HG03460 (cell line): ENCODE results near the gene CYFIP1.

Experiments used
- ATAC-seq: cut with Tn5 transposase; IDR thresholded peaks from one replicate; pipeline ENCODE4 v1.9.1; 2021; ENCODE audit not compliant: unreplicated experiment

CYFIP1 gene

DNA sequence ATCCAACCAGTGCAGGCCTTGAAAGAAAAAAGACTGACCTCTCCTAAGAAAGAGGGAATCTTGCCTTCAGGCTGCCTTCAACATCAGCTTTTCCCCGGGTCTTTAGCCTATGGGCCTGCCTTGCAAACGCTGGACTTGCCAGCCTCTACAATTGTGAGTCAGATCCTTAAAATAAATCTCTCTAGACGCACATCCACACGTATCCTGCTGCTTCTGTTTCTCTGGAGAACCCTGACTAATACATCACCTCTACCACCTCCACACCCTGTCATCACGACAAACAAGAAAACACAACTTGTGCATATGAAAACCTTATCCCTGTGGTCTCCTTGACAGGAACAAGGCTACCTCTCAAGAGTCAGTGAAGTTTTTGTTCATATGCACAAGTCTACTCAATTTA, 11.8 kb downstream of the CYFIP1 start:
- ATAC-seq: no peak

- no peak for ATAC-seq
Observed at GRCh38 chr15:22967084-22967770, 12.9 kb downstream of the CYFIP1 start.

DNA sequence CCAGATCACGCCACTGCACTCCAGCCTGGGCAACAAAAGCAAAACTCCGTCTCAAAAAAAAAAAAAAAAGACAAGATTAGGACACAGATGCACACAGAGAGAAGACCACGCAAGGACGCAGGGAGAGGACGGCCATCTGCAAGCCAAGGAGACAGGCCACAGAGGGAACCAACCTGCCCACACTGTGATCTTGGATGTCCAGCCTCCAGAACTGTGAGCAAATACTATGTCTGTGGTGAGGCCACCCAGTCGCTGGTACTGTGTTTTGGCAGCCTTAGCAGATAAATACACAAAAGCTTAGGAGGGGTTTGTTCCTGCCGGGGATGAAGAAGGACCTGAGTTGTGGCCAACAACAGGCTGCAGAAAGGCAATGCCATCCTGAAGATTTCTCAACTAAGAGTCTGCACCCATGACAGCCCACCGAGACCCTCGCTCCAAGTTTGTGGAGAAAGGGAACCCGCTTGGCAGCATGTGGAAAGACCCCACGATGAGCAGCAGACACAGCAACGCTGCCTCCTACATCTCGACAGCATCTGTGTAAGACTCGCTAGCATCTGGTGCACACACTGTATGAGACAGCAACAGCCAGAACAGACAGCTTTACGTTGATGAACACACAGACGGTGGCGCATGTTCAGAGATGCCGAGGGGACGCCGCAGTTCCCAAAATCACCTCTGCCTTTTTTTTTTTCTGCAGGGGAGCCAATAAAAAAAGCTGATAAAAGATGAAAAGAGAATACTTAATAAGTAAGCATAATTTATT, 13.7 kb downstream of the CYFIP1 start:
- ATAC-seq: no peak

DNA sequence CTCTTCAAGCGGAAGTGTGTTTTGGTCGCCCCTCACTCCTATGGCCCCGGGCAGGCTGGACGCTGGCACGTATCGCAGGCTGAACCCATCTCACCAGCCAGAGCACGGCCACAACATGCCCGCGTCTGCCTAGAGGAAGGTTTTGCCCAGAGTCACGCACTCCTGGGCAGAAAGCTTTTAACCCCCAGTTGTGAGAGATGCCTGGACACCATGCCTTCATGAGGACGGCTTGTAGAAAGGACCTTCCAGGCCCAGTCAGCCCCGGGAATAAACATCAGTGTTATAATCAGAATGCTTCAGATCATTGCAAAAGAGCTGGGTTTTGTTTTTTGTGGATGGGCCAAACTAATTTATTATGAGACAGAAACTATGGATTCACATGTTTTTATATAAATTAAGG, 16.5 kb downstream of the CYFIP1 start:
- ATAC-seq: no peak

DNA sequence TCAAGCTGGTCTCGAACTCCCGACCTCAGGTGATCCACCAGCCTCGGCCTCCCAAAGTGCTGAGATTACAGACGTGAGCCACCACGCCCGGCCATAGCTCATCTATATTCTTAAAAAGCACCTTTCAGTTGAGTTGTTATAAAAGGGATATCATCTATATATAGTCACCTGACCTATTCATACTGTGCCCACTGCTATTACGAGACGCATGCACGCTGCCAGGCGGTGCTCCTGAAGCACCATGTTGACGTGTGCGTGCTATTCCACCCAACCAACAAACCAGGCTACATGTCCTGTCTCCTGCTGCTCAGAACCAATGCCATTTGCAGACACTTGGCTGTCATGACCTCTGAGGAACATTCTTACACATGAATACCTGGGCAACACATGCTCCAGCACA, 17.6 kb downstream of the CYFIP1 start:
- ATAC-seq: no peak

GRCh38 chr15:22961762-22962161, 18.4 kb downstream of the CYFIP1 start:
- no peak for ATAC-seq

DNA sequence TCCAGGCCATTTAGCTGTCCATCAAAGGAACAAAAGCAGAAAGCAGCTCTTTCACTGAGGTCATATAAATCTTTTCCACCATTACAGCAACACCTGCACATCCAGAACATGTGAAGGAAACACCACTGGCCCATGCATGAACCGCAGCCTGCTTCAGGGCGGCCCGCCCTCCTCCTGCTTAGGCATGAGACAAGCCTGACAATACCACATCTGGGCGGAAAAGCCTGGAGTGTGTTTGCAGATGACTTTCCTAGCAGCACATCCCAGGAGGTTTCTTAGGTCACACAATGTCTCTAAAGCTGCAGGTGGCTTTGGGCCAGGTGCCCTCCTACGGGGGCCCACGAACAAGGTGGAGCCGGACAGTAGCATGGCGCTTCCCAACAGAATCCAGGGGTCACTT, 19.6 kb downstream of the CYFIP1 start:
- no peak for ATAC-seq

DNA sequence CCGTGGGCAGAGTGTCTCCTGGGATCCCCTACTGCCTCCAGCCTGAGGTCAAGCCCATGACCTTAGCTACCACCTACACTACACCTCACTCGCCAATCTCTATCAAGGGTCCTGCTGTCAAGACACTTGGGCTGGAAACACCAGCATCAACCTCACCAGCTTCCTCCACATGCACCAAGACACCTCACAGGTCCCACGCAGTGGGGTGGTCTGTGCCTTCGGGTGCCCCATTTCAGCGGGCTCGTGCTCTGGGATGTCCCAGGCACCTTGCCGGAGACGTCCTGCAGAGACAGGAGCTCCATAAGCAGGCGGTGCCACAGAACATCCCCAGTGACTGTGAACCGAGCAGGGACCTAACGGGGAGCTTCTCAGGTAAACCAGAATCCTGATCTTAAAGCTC, 20.0 kb downstream of the CYFIP1 start:
- ATAC-seq: no peak

DNA sequence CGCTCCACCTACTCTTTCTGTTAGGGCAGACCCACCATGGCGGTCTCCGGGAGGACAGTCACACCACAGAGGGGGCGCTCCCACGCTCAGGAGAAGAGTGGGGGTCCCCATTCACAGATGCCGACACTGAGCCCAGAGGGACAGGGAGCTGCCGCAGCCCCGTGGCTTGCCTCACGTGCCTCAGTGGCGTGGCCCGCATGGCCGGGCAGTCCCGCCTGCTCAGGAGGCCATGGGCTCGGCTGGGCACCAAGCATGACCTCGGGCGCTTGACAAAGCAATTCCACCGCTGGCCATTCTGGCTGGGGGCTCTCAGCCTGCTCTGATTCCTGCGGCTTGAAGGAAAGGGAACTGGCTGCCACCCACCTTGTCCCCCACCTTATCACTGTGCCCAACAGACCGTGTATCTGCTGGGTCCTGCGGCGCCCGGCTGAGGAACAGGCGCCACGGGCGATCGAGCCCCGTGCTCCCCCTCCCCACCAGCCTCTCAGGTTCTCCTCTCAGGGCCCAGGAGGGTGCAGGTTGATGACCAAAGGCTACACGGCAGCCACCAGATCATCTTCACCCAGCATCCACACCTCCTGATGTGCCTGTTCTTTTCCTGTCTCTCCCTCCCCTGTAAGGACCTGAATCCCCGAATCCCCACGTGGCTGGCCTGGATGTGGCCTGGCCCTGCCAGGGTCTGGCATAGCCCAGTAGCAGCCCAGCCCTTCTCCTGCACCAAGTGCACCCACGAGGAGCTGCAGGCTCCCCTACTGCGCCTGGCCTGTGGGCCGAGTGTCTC, 20.7 kb downstream of the CYFIP1 start:
- ATAC-seq: no peak

DNA sequence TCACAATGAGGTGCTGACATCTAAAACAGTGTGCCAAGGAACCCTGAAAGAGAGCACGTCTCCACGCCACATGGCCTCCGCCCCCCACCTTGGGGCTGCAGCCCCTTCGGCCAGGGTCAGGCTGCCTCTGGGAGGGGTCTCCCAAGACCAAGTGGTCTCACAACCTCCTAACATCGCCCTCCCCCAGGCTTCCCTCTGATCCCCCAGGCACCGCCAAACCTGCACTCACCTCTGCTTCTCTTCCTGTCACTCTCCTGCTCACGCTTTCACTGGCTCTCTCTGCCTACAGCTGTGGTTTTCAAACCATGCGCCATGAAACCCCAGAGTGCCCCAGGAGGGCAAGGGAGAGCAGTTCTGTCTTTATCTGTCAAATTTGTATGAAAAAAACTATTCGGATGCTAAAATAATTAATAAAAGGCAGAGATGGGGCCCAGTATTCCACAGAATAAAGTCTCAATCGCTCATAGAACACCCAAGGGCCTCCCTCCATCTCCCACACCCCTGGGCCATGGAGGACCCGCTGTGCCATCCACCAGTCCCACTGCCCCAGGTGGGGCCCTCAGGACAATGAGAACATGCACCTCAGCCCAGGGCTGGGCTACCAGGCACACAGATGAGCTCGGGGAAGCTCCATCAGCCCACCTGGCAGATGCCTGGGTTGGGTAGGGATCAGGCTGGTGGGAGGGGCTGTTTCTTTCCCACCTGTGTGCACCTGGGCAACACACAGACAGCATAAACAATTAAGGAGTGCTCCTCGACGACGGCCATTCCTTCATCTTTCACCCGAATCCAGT, 21.5 kb downstream of the CYFIP1 start:
- peak; percentile 70 for ATAC-seq

GRCh38 chr15:22956978-22957260, 23.2 kb downstream of the CYFIP1 start:
- no peak for ATAC-seq

- no peak for ATAC-seq
Observed at GRCh38 chr15:22956257-22956977, 23.8 kb downstream of the CYFIP1 start.

DNA sequence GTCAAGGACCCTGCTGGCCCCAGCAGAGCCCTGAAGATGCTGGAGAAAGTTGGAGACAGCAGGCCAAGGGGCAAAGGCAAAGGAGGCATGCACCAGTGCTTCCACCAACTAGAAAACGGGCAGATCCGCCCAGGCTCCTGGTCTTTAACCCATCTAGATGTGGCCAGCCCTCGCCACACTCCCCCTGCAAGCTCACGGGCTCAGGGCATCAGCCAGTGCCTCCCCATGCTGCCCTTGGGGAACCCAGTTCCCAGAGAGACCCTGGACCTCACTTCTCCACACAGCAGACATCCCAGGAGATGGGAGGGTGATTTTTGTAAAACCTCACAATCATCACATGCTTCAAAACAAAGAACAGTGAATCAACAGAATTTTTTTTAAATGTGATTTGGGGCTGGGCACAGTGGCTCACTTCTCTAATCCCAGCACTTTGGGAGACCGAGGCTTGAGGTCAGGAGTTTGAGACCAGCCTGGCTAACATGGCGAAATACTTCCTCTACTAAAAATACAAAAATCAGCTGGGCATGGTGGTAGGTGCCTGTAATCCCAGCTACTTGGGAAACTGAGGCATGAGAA, 24.5 kb downstream of the CYFIP1 start:
- no peak for ATAC-seq

DNA sequence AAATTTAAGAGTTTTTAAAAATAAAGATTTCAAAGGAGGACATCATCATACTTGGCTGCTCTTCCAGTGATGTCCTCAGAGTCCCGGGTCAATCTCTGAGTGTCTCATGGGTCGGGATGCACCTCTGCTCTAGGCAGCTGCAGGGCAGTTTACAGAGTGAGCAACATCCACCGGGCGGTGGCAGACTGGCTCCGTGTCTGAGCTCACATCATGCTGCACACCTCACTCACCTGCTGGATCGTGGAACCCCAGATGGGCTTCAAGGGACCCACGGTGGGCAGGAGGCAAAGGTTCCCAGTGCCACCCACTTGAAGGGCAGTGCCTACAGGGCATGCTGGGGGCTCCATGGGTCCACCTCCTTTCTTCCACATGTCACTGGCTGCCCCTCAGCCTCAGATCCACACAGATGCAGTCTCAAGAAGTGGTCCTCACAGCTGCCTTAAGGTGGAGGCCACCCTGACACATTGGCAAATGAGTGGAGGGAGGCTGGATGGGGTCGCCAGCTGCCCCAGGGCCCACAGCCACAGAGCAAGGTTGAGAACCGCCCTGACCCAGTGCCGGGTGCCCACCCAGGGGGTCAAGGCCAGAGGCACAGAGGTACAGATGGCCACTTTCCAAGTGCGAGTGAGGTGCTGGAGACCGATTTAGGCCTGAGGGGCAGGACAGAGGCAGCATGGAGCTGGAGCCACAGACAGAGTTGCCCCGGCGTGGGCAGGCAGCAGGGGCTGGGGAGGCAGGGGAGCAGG, 25.2 kb downstream of the CYFIP1 start:
- ATAC-seq: no peak

- no peak for ATAC-seq
Observed at GRCh38 chr15:22954326-22954725, 25.8 kb downstream of the CYFIP1 start.

DNA sequence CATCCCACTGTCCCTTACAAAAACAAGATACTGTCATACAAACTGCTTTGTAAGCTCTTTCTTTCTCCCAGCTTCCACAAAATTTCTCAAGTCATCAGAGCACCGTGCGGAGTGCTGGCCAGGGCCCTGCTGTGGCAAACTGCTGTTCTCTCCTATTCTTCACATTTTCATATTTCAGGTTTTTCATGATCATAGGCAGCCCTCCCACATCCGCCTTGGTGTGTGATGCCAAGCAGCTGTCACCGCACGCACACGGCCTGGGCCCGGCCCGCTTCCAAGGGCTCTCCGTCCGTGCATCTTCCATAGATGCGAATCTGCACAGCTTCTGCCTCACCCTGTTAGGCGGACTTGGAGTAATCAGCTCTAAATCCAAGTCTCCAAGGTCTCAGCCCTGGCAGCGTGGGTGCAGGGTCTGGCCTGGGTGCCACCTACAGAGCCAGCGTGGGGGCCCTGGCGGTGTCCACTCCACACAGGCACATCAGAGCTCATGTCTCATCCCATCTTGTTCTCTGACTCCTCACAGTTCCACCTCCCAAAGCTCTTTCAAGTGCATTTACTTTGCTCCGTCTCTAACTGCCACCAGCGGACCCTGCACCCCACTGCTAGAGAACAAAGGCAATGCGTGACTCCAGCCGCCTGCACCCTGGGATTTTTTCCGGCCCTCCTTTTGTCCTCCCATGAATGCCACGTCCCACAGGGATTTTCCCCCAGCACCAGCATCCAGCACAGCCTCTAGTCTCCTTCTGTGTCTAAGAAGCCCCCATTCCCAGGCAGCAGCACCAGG, 27.2 kb downstream of the CYFIP1 start:
- ATAC-seq: no peak

- no peak for ATAC-seq
Observed at GRCh38 chr15:22951381-22952280, 28.5 kb downstream of the CYFIP1 start.

- no peak for ATAC-seq
Observed at GRCh38 chr15:22951031-22951380, 29.2 kb downstream of the CYFIP1 start.
